NCI-H774 (cell line): Measurements from ENCODE around the gene POC1B.
"Not testable (repeated sequence)": the region's sequence is repeated elsewhere in the genome, so short reads cannot be mapped to it uniquely, and the experiment has no call there.

Source experiments
- DNase-seq: peaks from one replicate; lab custom pipeline; 2025; lab: John Stamatoyannopoulos, UW

The POC1B gene

GRCh38 chr12:89464974-89465592 is 60.8 kb downstream of the POC1B start:
- no peak for DNase-seq

GRCh38 chr12:89461649-89462612 is 63.9 kb downstream of the POC1B start:
- DNase-seq = peak; percentile 33

GRCh38 chr12:89461190-89461589 is 64.7 kb downstream of the POC1B start:
- no peak for DNase-seq

GRCh38 chr12:89459279-89459678 is 66.6 kb downstream of the POC1B start:
- DNase-seq = not testable (repeated sequence)

GRCh38 chr12:89456565-89456964 is 69.3 kb downstream of the POC1B start:
- no peak for DNase-seq

- no peak for DNase-seq
Observed at GRCh38 chr12:89454080-89454848, 71.6 kb downstream of the POC1B start.

- DNase-seq = no peak
Observed at GRCh38 chr12:89453121-89453978, 72.5 kb downstream of the POC1B start.

- no peak for DNase-seq
Observed at GRCh38 chr12:89451841-89452251, 74.0 kb downstream of the POC1B start.

GRCh38 chr12:89450907-89451306 is 74.9 kb downstream of the POC1B start:
- DNase-seq = no peak

GRCh38 chr12:89448951-89449371 is 76.9 kb downstream of the POC1B start:
- DNase-seq = no peak

- no peak for DNase-seq
Observed at GRCh38 chr12:89448526-89448925, 77.3 kb downstream of the POC1B start.

- DNase-seq = no peak
Observed at GRCh38 chr12:89439941-89440340, 85.9 kb downstream of the POC1B start.

- no peak for DNase-seq
Observed at GRCh38 chr12:89437231-89437630, 88.6 kb downstream of the POC1B start.

GRCh38 chr12:89436062-89436461 is 89.8 kb downstream of the POC1B start:
- no peak for DNase-seq

GRCh38 chr12:89433634-89434033 is 92.2 kb downstream of the POC1B start:
- DNase-seq = no peak

- DNase-seq = no peak
Observed at GRCh38 chr12:89432396-89432795, 93.5 kb downstream of the POC1B start.

- no peak for DNase-seq
Observed at GRCh38 chr12:89429528-89429927, 96.3 kb downstream of the POC1B start.

- no peak for DNase-seq
Observed at GRCh38 chr12:89427508-89428156, 98.2 kb downstream of the POC1B start.

- no peak for DNase-seq
Observed at GRCh38 chr12:89424846-89425245, 101.0 kb downstream of the POC1B start.

GRCh38 chr12:89424389-89424788 is 101.5 kb downstream of the POC1B start:
- DNase-seq = no peak
